IPS DF 19.7 (cell line): ENCODE results near the gene HOXA10.

Experiments
- DNase-seq: peaks from one replicate; pipeline ENCODE4 v3.0.0-alpha.2; 2013; ENCODE audit warnings: low read depth, low spot score

Gene HOXA10

GRCh38 chr7:27180431-27181420 lies 6.6 kb upstream of the HOXA10 start:
- DNase-seq: no peak

DNA sequence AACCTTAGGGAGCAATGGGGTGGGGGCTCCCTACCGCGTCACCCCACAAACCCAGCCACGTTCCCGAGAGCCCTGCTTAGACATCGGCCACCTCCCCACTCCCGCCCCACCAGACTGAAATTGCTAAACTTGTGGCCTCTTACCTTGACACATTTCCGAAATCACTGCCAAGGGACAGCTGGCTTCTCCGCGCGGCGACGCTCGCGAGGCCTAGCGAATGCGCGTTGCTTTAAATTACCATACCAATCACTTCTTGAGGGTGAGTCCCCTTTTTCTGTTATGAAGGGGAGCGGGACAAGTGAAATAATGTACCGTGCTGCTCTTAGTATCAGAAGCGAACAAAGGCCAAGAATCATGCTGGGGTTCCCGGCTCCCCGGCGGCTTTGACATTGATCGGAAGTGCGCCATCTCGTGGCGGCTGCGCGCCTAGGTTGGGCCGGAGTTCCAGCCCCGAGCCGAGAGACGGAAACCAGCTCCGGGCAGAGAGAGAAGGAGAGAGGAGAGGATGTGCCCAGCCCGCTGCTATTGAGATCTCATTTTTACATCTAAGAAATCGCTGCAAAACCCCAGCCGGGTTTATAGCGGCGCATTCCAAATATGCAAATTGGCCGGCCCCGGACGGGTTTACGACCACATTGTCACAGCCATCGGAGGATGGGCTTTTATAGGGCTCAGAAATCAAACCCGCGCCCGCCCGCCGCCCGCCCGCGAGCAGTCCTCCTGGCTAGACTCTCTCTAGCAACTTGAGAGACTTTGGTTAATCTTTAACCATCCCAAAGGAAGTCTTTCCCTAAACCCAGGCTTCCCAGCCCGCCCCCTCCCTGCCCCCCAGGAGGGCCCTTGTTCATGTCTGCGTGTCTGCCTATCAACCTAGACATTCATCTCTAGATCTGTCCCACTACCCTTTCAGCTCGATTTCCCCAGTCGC lies 5.6 kb upstream of the HOXA10 start:
- no peak for DNase-seq

DNA sequence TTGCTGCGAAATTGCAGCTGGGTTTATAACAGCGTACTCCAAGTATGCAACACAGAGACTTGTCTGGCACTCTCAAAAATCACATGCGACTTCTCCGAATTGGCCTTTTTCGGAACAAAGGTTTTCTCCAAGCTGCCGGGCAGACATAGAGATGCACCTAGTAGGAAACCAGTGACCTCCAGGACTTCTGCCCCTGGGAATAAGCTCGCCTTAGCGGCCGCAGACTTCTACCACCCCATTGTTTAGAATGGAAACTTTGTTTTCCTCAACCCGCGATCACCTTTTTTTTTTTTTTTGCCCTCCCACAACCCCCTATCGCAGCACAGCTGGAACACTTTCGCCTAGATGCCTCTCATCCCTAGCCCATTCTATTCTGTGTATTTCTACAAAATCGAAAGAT lies 4.9 kb upstream of the HOXA10 start:
- no peak for DNase-seq

DNA sequence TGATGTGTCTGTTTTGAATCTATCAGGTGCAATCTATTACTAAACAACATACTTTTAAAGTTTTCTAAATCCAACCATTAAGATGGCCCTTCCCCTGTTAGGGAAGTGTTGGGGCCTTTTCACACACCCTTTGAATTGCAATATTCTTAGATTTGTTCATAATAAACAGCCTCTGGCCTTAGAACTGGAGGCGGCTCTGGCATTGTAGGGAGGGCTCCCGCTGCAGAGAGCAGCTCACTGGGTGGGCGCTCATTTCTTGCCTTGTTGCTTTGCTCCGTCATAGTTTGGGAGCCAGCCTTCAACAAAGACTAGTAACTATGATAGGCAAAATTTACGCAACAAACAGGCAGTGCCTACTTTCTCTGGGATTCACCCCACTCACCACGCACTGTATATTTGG lies 4.2 kb upstream of the HOXA10 start:
- DNase-seq: no peak

DNA sequence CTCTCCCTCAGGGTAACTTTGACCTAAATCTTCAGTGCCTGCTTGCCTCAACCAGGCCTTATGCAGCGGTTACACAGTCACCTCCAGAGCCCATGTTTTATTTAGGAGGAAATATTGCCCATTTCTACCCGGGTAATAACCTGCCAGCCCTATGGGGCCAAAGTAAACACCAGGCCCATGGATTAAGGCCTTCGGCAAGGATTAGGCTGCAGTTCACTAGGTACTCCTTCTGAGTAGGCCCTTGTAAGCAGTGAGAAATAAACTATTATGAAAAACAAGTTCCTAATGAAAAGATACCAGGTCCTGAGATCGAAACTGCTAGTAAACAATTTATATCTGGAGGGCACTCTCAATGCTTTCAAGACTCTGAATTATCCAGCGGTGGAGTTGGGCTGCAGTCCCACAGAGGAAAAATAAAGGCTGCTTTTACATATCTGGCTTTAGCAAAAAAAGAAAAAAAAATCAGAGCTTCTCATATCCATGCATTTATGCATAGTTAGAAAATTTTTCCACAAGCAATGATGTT lies 3.7 kb upstream of the HOXA10 start:
- no peak for DNase-seq

GRCh38 chr7:27176962-27177794 lies 3.1 kb upstream of the HOXA10 start:
- no peak for DNase-seq

DNA sequence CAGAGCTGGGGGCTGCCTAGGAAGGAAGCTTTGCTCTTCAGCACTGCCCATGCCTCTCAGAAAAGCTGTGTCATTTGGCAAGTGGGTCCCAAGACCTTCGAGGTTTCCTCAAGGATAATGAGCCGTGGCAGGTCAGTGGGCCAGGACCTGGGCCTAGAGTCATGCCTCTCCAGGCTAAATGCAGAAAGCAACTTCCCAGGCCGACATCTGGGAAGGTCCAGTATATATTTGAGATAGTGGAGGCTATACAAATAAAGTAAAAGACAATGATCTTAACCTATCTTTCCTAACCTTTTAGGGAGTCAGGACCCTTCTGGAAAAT lies 2.4 kb upstream of the HOXA10 start:
- DNase-seq: no peak

GRCh38 chr7:27175626-27176523 lies 1.8 kb upstream of the HOXA10 start:
- no peak for DNase-seq

DNA sequence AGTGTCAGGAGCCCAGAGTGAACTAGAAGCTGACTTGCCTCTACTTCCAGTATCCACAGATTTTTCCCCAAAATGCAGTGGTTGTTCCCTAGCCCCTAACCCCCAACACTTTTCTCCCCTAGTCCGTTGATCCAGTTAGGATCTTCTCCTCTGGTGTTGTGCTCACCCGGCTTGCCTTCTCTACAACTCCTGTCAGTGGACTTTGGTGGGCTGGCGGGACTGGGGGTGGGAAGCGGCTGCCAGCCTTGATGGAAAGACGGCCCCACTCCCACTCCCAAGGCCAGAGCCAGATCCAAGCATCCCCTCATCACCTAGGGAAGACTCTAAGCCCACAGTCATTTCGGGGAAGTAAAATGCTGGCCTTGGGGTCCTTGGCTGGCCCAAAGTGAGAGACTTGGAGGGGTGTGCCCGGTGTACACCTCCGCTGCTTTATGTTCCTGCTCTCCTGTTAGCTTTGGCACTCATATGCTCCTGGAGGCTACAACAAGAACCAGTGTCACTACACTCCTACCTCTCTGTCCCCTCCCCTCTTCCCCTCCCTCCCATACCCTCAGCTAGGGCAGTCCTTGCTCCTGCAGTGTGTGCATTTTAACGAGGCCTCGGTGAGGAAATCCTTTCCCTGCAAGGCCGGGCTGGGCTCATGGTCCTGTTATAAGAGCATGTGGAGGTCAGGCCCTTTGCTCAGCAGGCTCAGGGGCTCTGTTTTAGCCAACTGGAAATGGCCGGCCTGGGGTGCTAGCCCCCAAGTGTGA lies 930 bp upstream of the HOXA10 start:
- no peak for DNase-seq

DNA sequence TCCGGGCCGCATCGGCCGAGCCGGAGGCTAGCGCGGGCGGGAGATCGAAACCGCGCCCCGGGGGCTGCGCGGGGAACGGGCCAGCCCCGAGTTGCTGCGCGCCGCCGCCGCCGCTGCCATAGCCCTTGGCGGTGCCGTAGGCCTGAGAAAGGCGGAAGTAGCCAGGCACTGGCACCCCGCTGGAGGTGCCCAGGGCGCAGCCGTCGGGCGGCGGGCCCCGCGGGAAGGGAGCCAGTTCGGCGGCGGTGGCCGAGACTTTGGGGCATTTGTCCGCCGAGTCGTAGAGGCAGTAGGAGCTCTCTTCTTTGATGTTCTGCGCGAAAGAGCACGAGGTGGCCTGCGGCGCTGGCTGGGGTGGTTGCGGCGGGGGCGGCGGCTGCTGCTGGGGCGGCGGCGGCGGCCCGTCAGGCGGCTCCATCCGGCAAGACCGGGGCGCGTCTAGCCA lies 587 bp downstream of the HOXA10 start:
- DNase-seq: no peak

- DNase-seq: no peak
Observed at GRCh38 chr7:27172823-27173510, 1.2 kb downstream of the HOXA10 start.

- no peak for DNase-seq
Observed at GRCh38 chr7:27172315-27172774, 1.8 kb downstream of the HOXA10 start.

DNA sequence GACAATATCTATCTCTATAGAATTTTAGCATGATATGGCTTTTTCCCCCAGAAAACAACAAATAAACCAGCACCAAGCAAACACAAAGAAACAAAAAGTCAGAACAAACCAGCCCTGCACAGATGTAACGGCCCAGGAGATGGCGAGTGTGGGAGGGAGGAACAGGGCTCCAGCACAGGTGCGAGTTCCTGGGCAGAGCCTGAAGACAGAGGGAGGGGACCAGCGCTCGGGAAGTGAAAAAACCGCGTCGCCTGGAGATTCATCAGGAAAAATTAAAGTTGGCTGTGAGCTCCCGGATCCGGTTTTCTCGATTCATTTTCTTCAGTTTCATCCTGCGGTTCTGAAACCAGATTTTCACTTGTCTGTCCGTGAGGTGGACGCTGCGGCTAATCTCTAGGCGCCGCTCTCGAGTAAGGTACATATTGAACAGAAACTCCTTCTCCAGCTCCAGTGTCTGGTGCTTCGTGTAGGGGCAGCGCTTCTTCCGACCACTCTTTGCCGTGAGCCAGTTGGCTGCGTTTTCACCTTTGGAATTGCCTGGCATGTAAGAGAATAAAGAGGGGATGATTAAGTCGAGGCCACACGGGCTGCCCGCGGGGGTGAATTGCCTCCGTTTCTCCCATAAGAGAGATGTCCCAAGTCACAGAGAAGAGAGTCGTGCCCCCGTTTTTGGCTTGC lies 2.3 kb downstream of the HOXA10 start:
- no peak for DNase-seq

GRCh38 chr7:27171325-27171636 lies 2.8 kb downstream of the HOXA10 start:
- DNase-seq: no peak

DNA sequence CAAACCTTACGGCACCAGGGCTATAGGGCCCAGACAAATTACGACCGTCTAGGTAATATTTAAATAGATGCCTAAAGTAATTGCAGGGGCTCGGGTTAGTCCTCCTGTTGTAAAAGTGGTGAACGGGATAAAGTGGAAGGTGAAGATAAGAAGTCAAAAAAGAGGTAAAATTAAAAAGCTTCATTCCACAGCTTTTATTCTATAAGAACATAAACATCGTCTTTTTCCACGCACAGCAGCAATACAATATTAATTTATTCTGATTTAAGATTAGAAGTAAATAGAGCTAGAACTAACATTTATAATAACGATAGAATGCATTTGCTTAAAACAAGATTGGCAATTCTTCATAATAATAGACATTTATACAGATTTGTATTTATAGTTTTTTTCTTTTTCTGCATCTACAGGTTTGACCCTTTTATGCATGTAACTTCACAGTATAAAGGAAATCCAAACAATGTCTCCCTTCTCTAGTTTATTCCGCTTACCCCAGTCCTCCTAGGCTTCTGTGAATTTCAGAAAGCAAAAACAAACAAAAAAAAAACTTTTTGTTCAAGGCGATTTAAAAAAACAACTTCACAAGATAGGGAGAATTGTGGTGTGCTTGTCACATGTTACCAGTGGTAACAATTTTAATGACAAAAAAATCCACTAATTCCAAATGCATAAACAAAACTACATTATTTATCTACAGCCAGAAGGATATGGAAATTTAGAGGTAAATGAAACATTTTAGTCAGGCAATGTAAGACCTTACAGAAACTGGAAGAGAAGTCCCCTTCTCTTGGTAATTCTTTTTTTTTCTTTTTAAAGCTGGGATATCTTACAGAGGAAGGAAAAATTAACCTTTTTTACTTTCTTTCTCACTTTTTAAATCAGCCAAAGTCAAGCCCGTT lies 3.4 kb downstream of the HOXA10 start:
- DNase-seq: no peak

DNA sequence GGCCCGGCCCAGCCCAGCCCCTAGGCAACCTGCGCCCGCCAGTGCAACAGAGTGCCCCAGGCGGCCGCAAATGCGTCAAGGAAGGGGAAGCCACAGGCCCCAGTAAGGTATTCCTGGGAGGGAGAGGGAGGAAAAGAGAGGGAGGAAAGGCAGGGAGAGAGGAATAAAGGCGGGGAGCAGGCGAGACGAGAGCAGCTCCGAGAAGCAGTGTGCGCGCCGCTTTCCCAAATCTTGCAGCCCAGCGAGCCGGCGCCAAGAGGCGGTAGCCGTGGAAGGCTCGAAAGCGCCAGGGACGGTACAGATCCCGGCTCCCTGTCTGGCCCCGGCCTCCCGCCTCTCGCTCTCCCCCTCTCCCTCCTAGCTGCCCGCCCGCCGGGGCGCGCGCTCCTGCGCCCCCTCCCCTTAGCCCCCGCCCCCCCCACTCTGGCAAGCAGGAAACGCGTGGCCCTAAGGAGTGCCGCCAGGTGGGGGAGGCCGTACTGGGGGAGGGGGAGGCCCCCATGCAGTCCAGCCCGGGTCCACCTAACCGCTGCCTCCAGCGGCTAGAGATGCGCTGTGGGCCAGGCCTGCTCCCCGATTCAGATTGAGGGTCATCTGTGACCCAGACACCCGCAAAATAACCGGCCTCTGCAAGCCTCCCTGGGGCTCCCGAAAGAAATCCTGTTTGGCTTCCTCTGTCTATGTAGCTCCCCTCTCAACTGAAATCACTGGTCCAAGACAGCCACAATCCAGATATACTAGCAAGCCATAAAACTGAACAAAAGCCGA lies 4.3 kb downstream of the HOXA10 start:
- DNase-seq: no peak
